H9 (cell line): ENCODE results near the gene C1orf21. TPM values are rescaled to one million over a fixed set of nuclear protein-coding genes. Genes with fewer than 3 reads are reported as not detected.

Source experiments
- DNase-seq: peaks from one replicate; pipeline ENCODE4 v3.0.0-alpha.2; 2017
- H2AFZ ChIP-seq: one replicate; pipeline ENCODE4 v1.6.1; 2013; ENCODE audit warnings: mild to moderate bottlenecking, low read length, control low read depth, moderate library complexity
- H2AK5ac ChIP-seq: 2 replicates; pipeline ENCODE4 v1.6.1; 2013; ENCODE audit warnings: low read length, control low read depth, mixed read lengths; ENCODE audit not compliant: insufficient read length
- H2BK120ac ChIP-seq: one replicate; pipeline ENCODE4 v1.6.1; 2013; ENCODE audit warnings: low read depth, mild to moderate bottlenecking, low read length, control low read depth, inconsistent platforms; ENCODE audit not compliant: poor library complexity, severe bottlenecking
- H2BK12ac ChIP-seq: 2 replicates; pipeline ENCODE4 v1.6.1; 2013; ENCODE audit warnings: low read length, control low read depth, mixed read lengths, low read depth; ENCODE audit not compliant: insufficient read length
- H2BK15ac ChIP-seq: 2 replicates; pipeline ENCODE4 v1.6.1; 2013; ENCODE audit warnings: low read depth, low read length, control low read depth
- H2BK20ac ChIP-seq: one replicate; pipeline ENCODE4 v1.6.1; 2013; ENCODE audit warnings: low read depth, mild to moderate bottlenecking, low read length, control low read depth, inconsistent platforms; ENCODE audit not compliant: poor library complexity, severe bottlenecking
- H2BK5ac ChIP-seq: 2 replicates; pipeline ENCODE4 v1.6.1; 2013; ENCODE audit warnings: low read length, control low read depth, mixed read lengths; ENCODE audit not compliant: insufficient read length
- H3K14ac ChIP-seq: 2 replicates; pipeline ENCODE4 v1.6.1; 2013; ENCODE audit warnings: low read length, control low read depth; ENCODE audit not compliant: insufficient read depth
- H3K18ac ChIP-seq: 2 replicates; pipeline ENCODE4 v1.6.1; 2013; ENCODE audit warnings: low read depth, mild to moderate bottlenecking, mixed read lengths, low read length, control low read depth; ENCODE audit not compliant: insufficient read length
- H3K23ac ChIP-seq: 2 replicates; pipeline ENCODE4 v1.6.1; 2013; ENCODE audit warnings: low read length, control low read depth, mixed read lengths, low read depth; ENCODE audit not compliant: insufficient read length
- H3K23me2 ChIP-seq: 2 replicates; pipeline ENCODE4 v1.6.1; 2013; ENCODE audit warnings: low read depth, mild to moderate bottlenecking, mixed read lengths, low read length, control low read depth; ENCODE audit not compliant: insufficient read length, poor library complexity, severe bottlenecking
- H3K27ac ChIP-seq: 2 replicates; pipeline ENCODE4 v1.5.1; 2013; ENCODE audit warnings: low read length, control low read depth, mixed read lengths, low read depth; ENCODE audit not compliant: insufficient read length
- H3K27me3 ChIP-seq: 2 replicates; pipeline ENCODE4 v1.6.1; 2013; ENCODE audit warnings: low read length, control low read depth, inconsistent platforms; ENCODE audit not compliant: insufficient read depth
- H3K4ac ChIP-seq: 2 replicates; pipeline ENCODE4 v1.6.1; 2013; ENCODE audit warnings: low read depth, mild to moderate bottlenecking, control low read depth, inconsistent platforms, low read length, moderate library complexity
- H3K4me1 ChIP-seq: 2 replicates; pipeline ENCODE4 v1.6.1; 2013; ENCODE audit warnings: low read length, control low read depth, inconsistent platforms; ENCODE audit not compliant: insufficient read depth
- H3K4me2 ChIP-seq: 2 replicates; pipeline ENCODE4 v1.6.1; 2013; ENCODE audit warnings: low read length, control low read depth, mixed read lengths; ENCODE audit not compliant: insufficient read length, insufficient read depth
- H3K56ac ChIP-seq: 2 replicates; pipeline ENCODE4 v1.6.1; 2013; ENCODE audit warnings: low read depth, mild to moderate bottlenecking, mixed read lengths, low read length, control low read depth; ENCODE audit not compliant: insufficient read length
- H3K79me1 ChIP-seq: 2 replicates; pipeline ENCODE4 v1.6.1; 2013; ENCODE audit warnings: low read depth, mild to moderate bottlenecking, moderate library complexity, low read length, control low read depth, inconsistent platforms; ENCODE audit not compliant: insufficient read depth, poor library complexity, severe bottlenecking
- H3K79me2 ChIP-seq: 2 replicates; pipeline ENCODE4 v1.6.1; 2013; ENCODE audit warnings: low read length, control low read depth, inconsistent platforms; ENCODE audit not compliant: insufficient read depth
- H3K9ac ChIP-seq: 2 replicates; pipeline ENCODE4 v1.6.1; 2013; ENCODE audit warnings: low read length, control low read depth, mixed read lengths; ENCODE audit not compliant: insufficient read length; ENCODE audit errors: extremely low read depth
- H3K9me3 ChIP-seq: one replicate; pipeline ENCODE4 v1.6.1; 2013; ENCODE audit warnings: low read depth, low read length, inconsistent platforms; ENCODE audit not compliant: control insufficient read depth
- H3T11ph ChIP-seq: one replicate; pipeline ENCODE4 v1.6.1; 2013; ENCODE audit warnings: mild to moderate bottlenecking, low read length, control low read depth, inconsistent platforms
- H4K20me1 ChIP-seq: one replicate; pipeline ENCODE4 v1.6.1; 2013; ENCODE audit not compliant: control insufficient read depth, insufficient read length, insufficient read depth
- H4K5ac ChIP-seq: 2 replicates; pipeline ENCODE4 v1.6.1; 2013; ENCODE audit warnings: low read depth, mild to moderate bottlenecking, mixed read lengths, low read length, control low read depth; ENCODE audit not compliant: insufficient read length
- H4K8ac ChIP-seq: replicated peaks from 2 replicates; pipeline ENCODE4 v1.6.1; 2013; ENCODE audit warnings: low read length, control low read depth, mixed read lengths, low read depth; ENCODE audit not compliant: insufficient read length
- H4K91ac ChIP-seq: 2 replicates; pipeline ENCODE4 v1.6.1; 2013; ENCODE audit warnings: low read depth, mild to moderate bottlenecking, moderate library complexity, mixed read lengths, low read length, control low read depth; ENCODE audit not compliant: insufficient read length
- H3K27ac Mint-ChIP-seq, 3 experiments: 2 replicates in 2 of 3; 3 replicates in 1 of 3; pipeline ENCODE4 v1.8.0; 2020 to 2021; ENCODE audit warnings: mixed read lengths in 3 of 3, mild to moderate bottlenecking in 1 of 3, moderate library complexity in 1 of 3
- H3K27me3 Mint-ChIP-seq: 2 replicates; pipeline ENCODE4 v1.8.0; 2021; ENCODE audit warnings: low read depth, mild to moderate bottlenecking, moderate library complexity, mixed read lengths
- H3K36me3 Mint-ChIP-seq, 3 experiments: 2 replicates in 2 of 3; 3 replicates in 1 of 3; pipeline ENCODE4 v1.8.0; 2020 to 2021; ENCODE audit warnings: low read depth in 3 of 3, mixed read lengths in 3 of 3; ENCODE audit not compliant: insufficient read depth in 1 of 3
- H3K4me1 Mint-ChIP-seq, 2 experiments: 2 replicates each; pipeline ENCODE4 v1.8.0; 2020; ENCODE audit warnings: mixed read lengths in 2 of 2
- H3K4me3 Mint-ChIP-seq, 2 experiments: 2 replicates in 1 of 2; 3 replicates in 1 of 2; pipeline ENCODE4 v1.8.0; 2020 to 2021; ENCODE audit warnings: mild to moderate bottlenecking in 2 of 2, mixed read lengths in 2 of 2, moderate library complexity in 1 of 2
- H3K9me3 Mint-ChIP-seq, 2 experiments: 2 replicates in 1 of 2; 3 replicates in 1 of 2; pipeline ENCODE4 v1.8.0; 2020; ENCODE audit warnings: mild to moderate bottlenecking in 2 of 2, mixed read lengths in 2 of 2, moderate library complexity in 1 of 2
- CTCF ChIP-seq: fragments of 200-600 bp; sonication (generic); conservative IDR thresholded peaks from 3 replicates; pipeline ENCODE4 v1.8.0; 2021; ENCODE audit warnings: antibody characterized with exemption, mild to moderate bottlenecking
- WGBS: extraction: QIAGEN DNeasy Blood & Tissue Kit; methylation state at CpG from one replicate; pipeline ENCODE4 v1.1.7; 2013; ENCODE audit warnings: missing lambda C conversion rate, low lambda C conversion rate, mixed read lengths; ENCODE audit not compliant: insufficient read length; ENCODE audit errors: extremely low coverage; 5-methylcytosine and 5-hydroxymethylcytosine counted together
- total RNA-seq: library from RNA; stranded (reverse); gene quantifications from 2 replicates; pipeline ENCODE4 v1.2.1, GENCODE V29; 2021

Gene C1orf21
- total RNA-seq, 1 experiment from 2014 or later, result 36.0 TPM

- no peak overlapping the region for H2BK5ac ChIP-seq
- WGBS, result no CpG with 5 or more reads among the region's 3 CpGs
These were observed 42.5 kb downstream of the C1orf21 start for GRCh38 chr1:184429335-184429734.

More at GRCh38 chr1:184429335-184429734, 42.5 kb downstream of the C1orf21 start:
- H4K91ac ChIP-seq, result no peak overlapping the region
- H3K23ac ChIP-seq, result no peak overlapping the region
- H3K18ac ChIP-seq, result no peak overlapping the region
- no peak overlapping the region for H3K27ac ChIP-seq
- no peak overlapping the region for H2AK5ac ChIP-seq
- no peak overlapping the region for H4K5ac ChIP-seq
- H2BK120ac ChIP-seq, result no peak overlapping the region
- no peak overlapping the region for H3K56ac ChIP-seq
- no peak overlapping the region for H3T11ph ChIP-seq
- TF ChIP-seq CTCF, result no peak
- H3K27me3 Mint-ChIP-seq, result no peaks in the 10 kb centered on the region
- no peaks in the 10 kb centered on the region for H3K27me3 ChIP-seq
- no peak overlapping the region for H3K9ac ChIP-seq
- no peak overlapping the region for H3K27ac Mint-ChIP-seq
- H4K20me1 ChIP-seq, result no peaks in the 10 kb centered on the region
- no peak overlapping the region for H3K4ac ChIP-seq
- no peak overlapping the region for H2BK12ac ChIP-seq
- H3K36me3 Mint-ChIP-seq, result peaks cover 7 to 22% (median 7%) of the 10 kb centered on the region in 3 experiments
- H3K4me3 Mint-ChIP-seq, result no peak overlapping the region
- H4K8ac ChIP-seq, result no peak overlapping the region
- peaks cover 2% of the 10 kb centered on the region; the same call in 1 of the 2 replicates for H3K4me1 ChIP-seq
- no peaks in the 10 kb centered on the region; a peak in 1 of 5 replicates for H3K9me3 Mint-ChIP-seq
- no peaks in the 10 kb centered on the region for H3K9me3 ChIP-seq
- no peak overlapping the region for H2AFZ ChIP-seq
- no peak overlapping the region for H2BK20ac ChIP-seq
- H3K79me1 ChIP-seq, result no peaks in the 10 kb centered on the region
- no peak for DNase-seq
- no peaks in the 10 kb centered on the region for H3K23me2 ChIP-seq
- no peaks in the 10 kb centered on the region for H3K79me2 ChIP-seq
- no peak overlapping the region for H3K4me2 ChIP-seq
- no peak overlapping the region for H2BK15ac ChIP-seq
- peaks cover 26 to 37% of the 10 kb centered on the region in 2 experiments for H3K4me1 Mint-ChIP-seq
- no peak overlapping the region for H3K14ac ChIP-seq
